Kidney (tissue), 14 donors: Measurements from ENCODE around the gene FYTTD1. TPM values are rescaled to one million over a fixed set of nuclear protein-coding genes. Genes with fewer than 3 reads are reported as not detected.

Experiments
- DNase-seq, 5 donors: peaks; one replicate each; pipeline ENCODE4 v3.0.0-alpha.2; 2013 to 2020
- FAIRE-seq: peaks from 2 replicates; lab custom pipeline; 2012; peaks lifted over from hg19 to GRCh38; lab: Jason Lieb, UNC
- H3K27ac ChIP-seq, 2 donors: one replicate each; pipeline ENCODE4 v1.7.0; 2013; ENCODE audit warnings: low read depth in 2 of 2, low read length in 2 of 2, inconsistent platforms in 1 of 2
- H3K27me3 ChIP-seq: one replicate; pipeline ENCODE4 v1.7.1; 2013; ENCODE audit warnings: low read length, inconsistent platforms; ENCODE audit not compliant: control insufficient read depth, insufficient read depth
- H3K36me3 ChIP-seq, 3 donors: one replicate each; pipeline versions ENCODE4 v1.7.0 to v1.7.1; 2013; ENCODE audit warnings: low read length in 3 of 3, control low read depth in 1 of 3, inconsistent platforms in 1 of 3; ENCODE audit not compliant: insufficient read depth in 3 of 3, control insufficient read depth in 2 of 3
- H3K4me1 ChIP-seq, 3 donors: one replicate each; pipeline versions ENCODE4 v1.7.0 to v1.7.1; 2013; ENCODE audit warnings: low read length in 3 of 3, inconsistent platforms in 1 of 3, low read depth in 1 of 3; ENCODE audit not compliant: control insufficient read depth in 2 of 3, insufficient read depth in 2 of 3
- H3K4me3 ChIP-seq, 3 donors: one replicate each; pipeline versions ENCODE4 v1.7.0 to v1.8.1; 2013; ENCODE audit warnings: low read length in 3 of 3, control low read depth in 1 of 3, inconsistent platforms in 1 of 3
- H3K9ac ChIP-seq, 3 donors: one replicate each; pipeline versions ENCODE4 v1.7.0 to v1.7.1; 2013; ENCODE audit warnings: low read length in 3 of 3, control low read depth in 1 of 3, inconsistent platforms in 1 of 3
- H3K9me3 ChIP-seq, 3 donors: one replicate each; pipeline versions ENCODE4 v1.7.0 to v1.7.1; 2013; ENCODE audit warnings: low read length in 3 of 3, control low read depth in 1 of 3, inconsistent platforms in 1 of 3; ENCODE audit not compliant: control insufficient read depth in 2 of 3, insufficient read depth in 1 of 3
- intact Hi-C: fragments of 100-400 bp; cut with DNase I; formaldehyde crosslinking; loops from one replicate; pipeline ENCODE4 v1.11.1; 2022
- polyA plus RNA-seq: library from polyadenylated mRNA; stranded (reverse); fragments of 350-450 nt; fragmentation: Illumina TruSeq; extraction: RNeasy Lipid Tissue Mini Kit (QIAGEN cat#74804); gene quantifications from one replicate; pipeline ENCODE4 v1.2.3, GENCODE V29; 2014; ENCODE audit warnings: low read depth, low replicate concordance; ENCODE audit not compliant: insufficient read depth
- total RNA-seq: library from RNA; stranded (reverse); fragmentation: NEBNext Ultra II Directional; extraction: Animal tissue kit (Norgen Biotek cat#: 25700); gene quantifications from one replicate; pipeline ENCODE4 v1.2.1, GENCODE V29; 2021
- TF ChIP-seq, protein P1 (sequence below): IDR thresholded peaks from 3 replicates; pipeline ENCODE4 v1.5.1; 2012; ENCODE audit warnings: mild to moderate bottlenecking, moderate library complexity, borderline replicate concordance; ENCODE audit not compliant: insufficient read depth; ENCODE audit errors: extremely low read depth
- donor health status: control.
- donor health status: control.
- donor health status: control.
- donor health status: control.
- donor health status: control.
- donor health status: DM: yes; HTN: yes; CAD: no.
- donor health status: Normal renal cell carcinoma (clear cell type).

Gene FYTTD1
- total and polyA plus RNA-seq, 2 donors from 2014 or later: 11.9 to 53.7 TPM

- H3K9me3 ChIP-seq: no peaks in the 10 kb centered on the region
- H3K4me1 ChIP-seq: peaks cover 0 to 8% (median 0%) of the 10 kb centered on the region in 3 donors
- no peak for DNase-seq
- no peak for FAIRE-seq
- TF ChIP-seq, protein P1, sequence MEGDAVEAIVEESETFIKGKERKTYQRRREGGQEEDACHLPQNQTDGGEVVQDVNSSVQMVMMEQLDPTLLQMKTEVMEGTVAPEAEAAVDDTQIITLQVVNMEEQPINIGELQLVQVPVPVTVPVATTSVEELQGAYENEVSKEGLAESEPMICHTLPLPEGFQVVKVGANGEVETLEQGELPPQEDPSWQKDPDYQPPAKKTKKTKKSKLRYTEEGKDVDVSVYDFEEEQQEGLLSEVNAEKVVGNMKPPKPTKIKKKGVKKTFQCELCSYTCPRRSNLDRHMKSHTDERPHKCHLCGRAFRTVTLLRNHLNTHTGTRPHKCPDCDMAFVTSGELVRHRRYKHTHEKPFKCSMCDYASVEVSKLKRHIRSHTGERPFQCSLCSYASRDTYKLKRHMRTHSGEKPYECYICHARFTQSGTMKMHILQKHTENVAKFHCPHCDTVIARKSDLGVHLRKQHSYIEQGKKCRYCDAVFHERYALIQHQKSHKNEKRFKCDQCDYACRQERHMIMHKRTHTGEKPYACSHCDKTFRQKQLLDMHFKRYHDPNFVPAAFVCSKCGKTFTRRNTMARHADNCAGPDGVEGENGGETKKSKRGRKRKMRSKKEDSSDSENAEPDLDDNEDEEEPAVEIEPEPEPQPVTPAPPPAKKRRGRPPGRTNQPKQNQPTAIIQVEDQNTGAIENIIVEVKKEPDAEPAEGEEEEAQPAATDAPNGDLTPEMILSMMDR: no peak
- intact Hi-C loops: no loop called here
- no peaks in the 10 kb centered on the region for H3K27me3 ChIP-seq
- H3K27ac ChIP-seq: no peak overlapping the region
- H3K9ac ChIP-seq: no peak overlapping the region
- H3K36me3 ChIP-seq: no peaks in the 10 kb centered on the region
- no peak overlapping the region for H3K4me3 ChIP-seq
Observed at GRCh38 chr3:197752107-197752506, 2.4 kb downstream of the FYTTD1 start.

DNA sequence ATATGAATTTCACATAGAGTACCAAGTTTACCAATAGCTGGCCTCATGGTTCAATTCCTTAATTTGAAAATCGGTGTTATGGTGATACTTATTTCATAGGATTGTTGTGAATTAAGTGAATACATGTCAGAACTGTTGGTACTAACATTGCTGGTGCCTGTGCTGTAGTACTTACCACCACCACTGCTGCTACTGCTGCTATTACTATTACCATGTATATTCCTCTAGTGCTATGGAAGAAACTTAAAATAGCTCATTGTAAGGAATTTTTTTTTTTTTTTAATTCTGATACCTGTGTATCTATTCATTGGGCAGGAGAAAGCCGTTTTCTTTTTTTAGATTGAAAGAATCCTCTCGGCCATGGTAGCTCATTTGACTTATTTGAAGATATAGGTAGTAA is 3.6 kb downstream of the FYTTD1 start:
- no peak for FAIRE-seq
- Histone ChIP-seq H3K27me3 (no peaks in the 10 kb centered on the region), H3K36me3 (peaks cover 0 to under 1% (median 0%) of the 10 kb centered on the region in 3 donors), H3K9me3 (no peaks in the 10 kb centered on the region), H3K27ac (no peak overlapping the region), H3K4me3 (no peak overlapping the region), H3K9ac (no peak overlapping the region), H3K4me1 (peaks cover 0 to 8% (median 0%) of the 10 kb centered on the region in 3 donors)
- intact Hi-C loops: no loop called here
- no peak for DNase-seq
- TF ChIP-seq, protein P1: no peak

- H3K4me1 ChIP-seq: peaks cover 0 to 4% (median 0%) of the 10 kb centered on the region in 3 donors
- no peak for DNase-seq
- no peak for FAIRE-seq
- no peaks in the 10 kb centered on the region for H3K9me3 ChIP-seq
- no peak overlapping the region for H3K9ac ChIP-seq
- no peak overlapping the region for H3K27ac ChIP-seq
- no peaks in the 10 kb centered on the region for H3K27me3 ChIP-seq
- intact Hi-C loops: no loop called here
- H3K4me3 ChIP-seq: no peak overlapping the region
- TF ChIP-seq, protein P1: no peak
- H3K36me3 ChIP-seq: peaks cover 3 to 8% (median 5%) of the 10 kb centered on the region in 3 donors
Observed at GRCh38 chr3:197756704-197757103, 7.0 kb downstream of the FYTTD1 start.

- Histone ChIP-seq H3K9me3 (no peaks in the 10 kb centered on the region), H3K4me1 (no peaks in the 10 kb centered on the region), H3K4me3 (no peak overlapping the region), H3K27me3 (no peaks in the 10 kb centered on the region), H3K27ac (no peak overlapping the region), H3K9ac (no peak overlapping the region), H3K36me3 (peaks cover 3 to 8% (median 8%) of the 10 kb centered on the region in 3 donors)
- TF ChIP-seq, protein P1: no peak
- intact Hi-C loops: no loop called here
- FAIRE-seq (no peak), DNase-seq (no peak)
Observed at GRCh38 chr3:197758512-197758911, 8.8 kb downstream of the FYTTD1 start.
